ENCODE data around the gene CAMK1D.
"Not testable (repeated sequence)": the region's sequence is repeated elsewhere in the genome, so short reads cannot be mapped to it uniquely, and the experiment has no call there.

The CAMK1D gene

DNA sequence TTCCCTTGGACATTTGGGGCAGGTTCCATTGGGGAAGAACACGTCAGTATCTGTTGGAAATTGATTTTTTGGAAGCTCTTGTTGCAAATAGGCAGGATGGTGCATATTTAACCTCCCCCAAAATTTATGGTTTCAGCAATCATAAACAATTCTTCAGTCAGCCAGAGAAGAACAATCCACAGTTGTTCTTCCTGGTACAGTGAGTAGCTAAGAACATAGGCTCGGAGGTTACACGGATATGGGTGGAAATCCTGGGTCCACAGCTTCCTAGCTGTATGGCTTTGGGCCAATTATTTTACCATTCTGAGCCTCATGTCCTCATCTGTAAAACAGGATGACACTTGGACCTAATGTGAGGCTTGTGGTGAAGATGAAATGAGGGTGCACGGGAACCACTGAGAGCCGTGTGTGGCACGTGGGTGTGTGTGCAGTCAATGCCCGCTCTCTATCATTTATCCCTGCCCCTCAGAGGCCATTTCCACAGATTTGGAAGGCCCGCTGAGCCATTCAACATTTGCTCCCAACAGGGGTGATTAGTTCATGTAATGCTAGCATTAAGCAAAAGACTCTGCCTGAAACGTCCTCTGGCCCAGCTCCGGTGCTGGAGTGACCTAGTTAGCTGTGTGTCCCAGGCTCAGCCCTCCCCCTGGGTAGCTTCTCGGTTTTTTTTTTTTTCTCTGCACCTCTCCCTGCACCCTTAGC, 9.7 kb downstream of the CAMK1D start:
- H3K27ac ChIP-seq: peak overlapping the region; percentile 65
- H3K4me1 ChIP-seq (ENCODE audit: low read depth, poor library complexity, severe bottlenecking): peaks cover 64% of the 10 kb centered on the region
- H4K20me1 ChIP-seq (ENCODE audit: insufficient read depth): no peaks in the 10 kb centered on the region
- peak overlapping the region; percentile 13; the same call in 1 of the 2 replicates for H2AFZ ChIP-seq (ENCODE audit: low read depth)
- H3K4me2 ChIP-seq: peak overlapping the region; percentile 96
- TF ChIP-seq, protein P1, sequence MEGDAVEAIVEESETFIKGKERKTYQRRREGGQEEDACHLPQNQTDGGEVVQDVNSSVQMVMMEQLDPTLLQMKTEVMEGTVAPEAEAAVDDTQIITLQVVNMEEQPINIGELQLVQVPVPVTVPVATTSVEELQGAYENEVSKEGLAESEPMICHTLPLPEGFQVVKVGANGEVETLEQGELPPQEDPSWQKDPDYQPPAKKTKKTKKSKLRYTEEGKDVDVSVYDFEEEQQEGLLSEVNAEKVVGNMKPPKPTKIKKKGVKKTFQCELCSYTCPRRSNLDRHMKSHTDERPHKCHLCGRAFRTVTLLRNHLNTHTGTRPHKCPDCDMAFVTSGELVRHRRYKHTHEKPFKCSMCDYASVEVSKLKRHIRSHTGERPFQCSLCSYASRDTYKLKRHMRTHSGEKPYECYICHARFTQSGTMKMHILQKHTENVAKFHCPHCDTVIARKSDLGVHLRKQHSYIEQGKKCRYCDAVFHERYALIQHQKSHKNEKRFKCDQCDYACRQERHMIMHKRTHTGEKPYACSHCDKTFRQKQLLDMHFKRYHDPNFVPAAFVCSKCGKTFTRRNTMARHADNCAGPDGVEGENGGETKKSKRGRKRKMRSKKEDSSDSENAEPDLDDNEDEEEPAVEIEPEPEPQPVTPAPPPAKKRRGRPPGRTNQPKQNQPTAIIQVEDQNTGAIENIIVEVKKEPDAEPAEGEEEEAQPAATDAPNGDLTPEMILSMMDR (conservative IDR thresholded peaks at IDR 0.05; ENCODE audit: low read depth, low read length): no peak
- H3K79me2 ChIP-seq (ENCODE audit: insufficient read depth, low read depth): peaks cover 94% of the 10 kb centered on the region
- H3K27me3 ChIP-seq (ENCODE audit: insufficient read depth, low read depth): no peaks in the 10 kb centered on the region
- no peak overlapping the region for H3K4me3 ChIP-seq (IDR thresholded peaks at IDR 0.05; ENCODE audit: insufficient read depth, low read depth, low read length)
- no peaks in the 10 kb centered on the region; the same call in 1 of the 2 replicates for H3K36me3 ChIP-seq (ENCODE audit: insufficient read depth)
- H3K9ac ChIP-seq: peak overlapping the region; percentile 46; the same call in 1 of the 2 replicates

DNA sequence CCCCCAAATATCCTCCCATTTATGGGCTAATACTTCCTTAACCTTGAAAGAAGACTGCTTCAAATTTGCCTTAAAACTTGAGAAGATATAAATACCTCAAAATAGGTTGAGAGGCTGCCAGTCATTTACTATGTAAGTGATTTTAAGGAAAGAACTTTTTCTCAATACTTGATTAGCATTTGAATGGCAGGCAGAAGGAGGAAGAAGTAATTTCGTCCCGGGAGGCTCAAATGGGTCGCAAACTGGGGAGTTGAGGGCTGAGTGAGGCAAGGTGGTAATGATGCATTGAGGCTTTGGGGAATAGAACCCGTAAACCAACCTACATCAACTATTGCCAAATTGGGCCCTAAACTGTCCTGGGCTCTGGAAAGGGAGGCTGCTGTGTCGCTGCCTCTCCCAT, 11.1 kb downstream of the CAMK1D start:
- Histone ChIP-seq H2AFZ (ENCODE audit: low read depth) (no peak overlapping the region), H4K20me1 (ENCODE audit: insufficient read depth) (no peaks in the 10 kb centered on the region), H3K4me3 (IDR thresholded peaks at IDR 0.05; ENCODE audit: insufficient read depth, low read depth, low read length) (no peak overlapping the region), H3K27me3 (ENCODE audit: insufficient read depth, low read depth) (no peaks in the 10 kb centered on the region), H3K4me1 (ENCODE audit: low read depth, poor library complexity, severe bottlenecking) (peaks cover 78% of the 10 kb centered on the region), H3K9ac (no peak overlapping the region), H3K79me2 (ENCODE audit: insufficient read depth, low read depth) (peaks cover 98% of the 10 kb centered on the region), H3K27ac (peak overlapping the region; percentile 65; the same call in 1 of the 2 replicates), H3K36me3 (ENCODE audit: insufficient read depth) (no peaks in the 10 kb centered on the region; the same call in 1 of the 2 replicates), H3K4me2 (peak overlapping the region; percentile 96; the same call in 1 of the 2 replicates)
- TF ChIP-seq, protein P1 (conservative IDR thresholded peaks at IDR 0.05; ENCODE audit: low read depth, low read length): no peak

DNA sequence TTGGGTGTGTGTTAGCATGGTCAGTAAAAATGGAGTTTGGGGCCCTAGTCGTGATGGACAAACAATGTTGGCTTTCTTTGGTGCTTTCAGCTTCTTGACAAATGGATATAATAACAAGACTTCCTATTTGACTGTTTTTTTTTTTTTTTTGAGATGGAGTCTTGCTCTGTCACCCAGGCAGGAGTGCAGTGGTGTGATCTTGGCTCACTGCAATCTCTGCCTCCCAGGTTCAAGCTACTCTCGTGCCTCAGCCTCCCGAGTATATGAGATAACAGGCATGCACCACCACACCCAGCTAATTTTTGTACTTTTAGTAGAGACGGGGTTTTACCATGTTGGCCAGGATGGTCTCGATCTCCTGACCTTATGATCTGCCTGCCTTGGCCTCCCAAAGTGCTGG, 11.8 kb downstream of the CAMK1D start:
- not testable (repeated sequence) for H3K9ac ChIP-seq; H3K27ac ChIP-seq; H2AFZ ChIP-seq (ENCODE audit: low read depth); H3K4me3 ChIP-seq (IDR thresholded peaks at IDR 0.05; ENCODE audit: insufficient read depth, low read depth, low read length); H3K27me3 ChIP-seq (ENCODE audit: insufficient read depth, low read depth); H3K4me2 ChIP-seq; H4K20me1 ChIP-seq (ENCODE audit: insufficient read depth); H3K36me3 ChIP-seq (ENCODE audit: insufficient read depth)
- H3K79me2 ChIP-seq (ENCODE audit: insufficient read depth, low read depth): peaks cover 92% of the 10 kb centered on the region
- H3K4me1 ChIP-seq (ENCODE audit: low read depth, poor library complexity, severe bottlenecking): peaks cover 75% of the 10 kb centered on the region

GRCh38 chr10:12364559-12364958, 15.2 kb downstream of the CAMK1D start:
- no peak overlapping the region for H3K4me3 ChIP-seq (IDR thresholded peaks at IDR 0.05; ENCODE audit: insufficient read depth, low read depth, low read length)
- TF ChIP-seq, protein P1 (conservative IDR thresholded peaks at IDR 0.05; ENCODE audit: low read depth, low read length): no peak
- H3K4me1 ChIP-seq (ENCODE audit: low read depth, poor library complexity, severe bottlenecking): peaks cover 71% of the 10 kb centered on the region
- 0 out of 2 replicates have a peak overlapping the region, but pooled peaks have one; percentile 75 for H3K4me2 ChIP-seq
- H3K9ac ChIP-seq: no peak overlapping the region
- H3K79me2 ChIP-seq (ENCODE audit: insufficient read depth, low read depth): peaks cover 83% of the 10 kb centered on the region
- no peaks in the 10 kb centered on the region for H3K27me3 ChIP-seq (ENCODE audit: insufficient read depth, low read depth)
- H4K20me1 ChIP-seq (ENCODE audit: insufficient read depth): no peaks in the 10 kb centered on the region
- no peak overlapping the region for H2AFZ ChIP-seq (ENCODE audit: low read depth)
- no peaks in the 10 kb centered on the region; the same call in 1 of the 2 replicates for H3K36me3 ChIP-seq (ENCODE audit: insufficient read depth)
- no peak overlapping the region for H3K27ac ChIP-seq

DNA sequence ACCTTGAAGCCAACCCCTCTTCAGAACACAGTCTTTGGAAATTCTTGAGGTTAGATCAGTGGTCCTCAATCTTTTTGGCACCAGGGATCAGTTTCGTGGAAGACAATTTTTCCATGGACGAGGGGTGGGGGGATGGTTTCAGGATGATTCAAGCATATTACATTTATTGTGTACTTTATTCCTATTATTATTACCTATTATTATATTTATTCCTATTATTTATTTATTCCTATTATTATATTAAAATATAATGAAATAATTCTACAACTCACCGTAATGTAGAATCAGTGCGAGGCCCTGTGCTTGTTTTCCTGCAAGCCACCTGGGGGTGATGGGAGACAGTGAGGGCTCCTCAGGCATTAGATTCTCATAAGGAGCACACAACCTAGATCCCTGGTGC, 17.9 kb downstream of the CAMK1D start:
- no peaks in the 10 kb centered on the region for H3K36me3 ChIP-seq (ENCODE audit: insufficient read depth)
- peak overlapping the region; percentile 75 for H3K4me2 ChIP-seq
- H3K9ac ChIP-seq: peak overlapping the region; percentile 57; the same call in 1 of the 2 replicates
- no peak overlapping the region for H3K4me3 ChIP-seq (IDR thresholded peaks at IDR 0.05; ENCODE audit: insufficient read depth, low read depth, low read length)
- H3K27me3 ChIP-seq (ENCODE audit: insufficient read depth, low read depth): no peaks in the 10 kb centered on the region
- TF ChIP-seq, protein P1 (conservative IDR thresholded peaks at IDR 0.05; ENCODE audit: low read depth, low read length): no peak
- H3K79me2 ChIP-seq (ENCODE audit: insufficient read depth, low read depth): peaks cover 68% of the 10 kb centered on the region
- no peak overlapping the region for H2AFZ ChIP-seq (ENCODE audit: low read depth)
- H3K4me1 ChIP-seq (ENCODE audit: low read depth, poor library complexity, severe bottlenecking): peaks cover 53% of the 10 kb centered on the region
- no peaks in the 10 kb centered on the region for H4K20me1 ChIP-seq (ENCODE audit: insufficient read depth)
- H3K27ac ChIP-seq: peak overlapping the region; percentile 84
